ENCODE data around the gene MBTD1.
"Not testable (repeated sequence)": the region's sequence is repeated elsewhere in the genome, so short reads cannot be mapped to it uniquely, and the experiment has no call there.

The MBTD1 gene

GRCh38 chr17:51188271-51188833 lies 71.5 kb downstream of the MBTD1 start:
- no peak for DNase-seq (ENCODE audit: low read depth)

GRCh38 chr17:51185763-51186332 lies 74.0 kb downstream of the MBTD1 start:
- no peak for DNase-seq (ENCODE audit: low read depth)

GRCh38 chr17:51184124-51184523 lies 75.7 kb downstream of the MBTD1 start:
- no peak for DNase-seq (ENCODE audit: low read depth)

GRCh38 chr17:51180486-51180885 lies 79.4 kb downstream of the MBTD1 start:
- no peak for DNase-seq (ENCODE audit: low read depth)

- DNase-seq (ENCODE audit: low read depth): not testable (repeated sequence)
These were observed 87.8 kb downstream of the MBTD1 start for GRCh38 chr17:51172030-51172429.

GRCh38 chr17:51170736-51171135 lies 89.1 kb downstream of the MBTD1 start:
- no peak for DNase-seq (ENCODE audit: low read depth)

GRCh38 chr17:51169340-51169739 lies 90.5 kb downstream of the MBTD1 start:
- DNase-seq (ENCODE audit: low read depth): no peak

GRCh38 chr17:51166987-51167931 lies 92.6 kb downstream of the MBTD1 start:
- peak; percentile 75 for DNase-seq (ENCODE audit: low read depth)

- DNase-seq (ENCODE audit: low read depth): peak; percentile 80
These were observed 93.5 kb downstream of the MBTD1 start, which contains the start of gene NME2 for GRCh38 chr17:51166198-51166986. NME2 (plus strand) TSS chr17:51166411; CDS start chr17:51166831, 420 bp downstream.

GRCh38 chr17:51165680-51166197 lies 94.1 kb downstream of the MBTD1 start:
- no peak for DNase-seq (ENCODE audit: low read depth)

GRCh38 chr17:51164911-51165679 lies 94.8 kb downstream of the MBTD1 start:
- no peak for DNase-seq (ENCODE audit: low read depth)

GRCh38 chr17:51161541-51161940 lies 98.3 kb downstream of the MBTD1 start:
- no peak for DNase-seq (ENCODE audit: low read depth)

GRCh38 chr17:51159604-51160003 lies 100.2 kb downstream of the MBTD1 start:
- no peak for DNase-seq (ENCODE audit: low read depth)

- no peak for DNase-seq (ENCODE audit: low read depth)
These were observed 104.4 kb downstream of the MBTD1 start for GRCh38 chr17:51155416-51155815.

GRCh38 chr17:51154176-51154575 lies 105.7 kb downstream of the MBTD1 start:
- DNase-seq (ENCODE audit: low read depth): no peak

- peak; percentile 98 for DNase-seq (ENCODE audit: low read depth)
These were observed 106.4 kb downstream of the MBTD1 start, which contains the start of gene NME1 for GRCh38 chr17:51153210-51154072. NME1 (plus strand) TSS chr17:51153559; CDS start chr17:51155655, 2,096 bp downstream.

GRCh38 chr17:51152766-51153209 lies 107.1 kb downstream of the MBTD1 start:
- DNase-seq (ENCODE audit: low read depth): no peak

- DNase-seq (ENCODE audit: low read depth): no peak
These were observed 108.9 kb downstream of the MBTD1 start for GRCh38 chr17:51150932-51151331.

- no peak for DNase-seq (ENCODE audit: low read depth)
These were observed 110.7 kb downstream of the MBTD1 start for GRCh38 chr17:51149163-51149562.

- no peak for DNase-seq (ENCODE audit: low read depth)
These were observed 112.2 kb downstream of the MBTD1 start for GRCh38 chr17:51147650-51148049.
